Activated naive CD8-positive, alpha-beta T cell treated with anti-CD3 and anti-CD28 coated beads for 36 hours (primary cell): ENCODE results near the gene BIN2. TPM values are rescaled to one million over a fixed set of nuclear protein-coding genes. Genes with fewer than 3 reads are reported as not detected.

Experiments used
- DNase-seq: peaks from one replicate; pipeline ENCODE4 v3.0.0; 2021
- H3K27ac Mint-ChIP-seq: one replicate; pipeline ENCODE4 v1.8.0; 2022; ENCODE audit warnings: mild to moderate bottlenecking, moderate library complexity, mixed read lengths
- H3K27me3 Mint-ChIP-seq: one replicate; pipeline ENCODE4 v1.8.0; 2022; ENCODE audit warnings: mild to moderate bottlenecking, mixed read lengths
- H3K36me3 Mint-ChIP-seq: one replicate; pipeline ENCODE4 v1.8.0; 2021; ENCODE audit warnings: mild to moderate bottlenecking, mixed read lengths
- H3K4me1 Mint-ChIP-seq: one replicate; pipeline ENCODE4 v1.8.0; 2021; ENCODE audit warnings: mixed read lengths
- H3K4me3 Mint-ChIP-seq: one replicate; pipeline ENCODE4 v1.8.0; 2022; ENCODE audit warnings: mild to moderate bottlenecking, moderate library complexity, mixed read lengths
- H3K9me3 Mint-ChIP-seq: one replicate; pipeline ENCODE4 v1.8.0; 2022; ENCODE audit warnings: mixed read lengths
- total RNA-seq, 2 experiments: library from RNA; stranded (reverse); gene quantifications; one replicate each; pipeline ENCODE4 v1.2.3, GENCODE V29; 2021

BIN2 gene
- total RNA-seq = 10 to 100 TPM; 32.0 to 34.2 TPM

DNA sequence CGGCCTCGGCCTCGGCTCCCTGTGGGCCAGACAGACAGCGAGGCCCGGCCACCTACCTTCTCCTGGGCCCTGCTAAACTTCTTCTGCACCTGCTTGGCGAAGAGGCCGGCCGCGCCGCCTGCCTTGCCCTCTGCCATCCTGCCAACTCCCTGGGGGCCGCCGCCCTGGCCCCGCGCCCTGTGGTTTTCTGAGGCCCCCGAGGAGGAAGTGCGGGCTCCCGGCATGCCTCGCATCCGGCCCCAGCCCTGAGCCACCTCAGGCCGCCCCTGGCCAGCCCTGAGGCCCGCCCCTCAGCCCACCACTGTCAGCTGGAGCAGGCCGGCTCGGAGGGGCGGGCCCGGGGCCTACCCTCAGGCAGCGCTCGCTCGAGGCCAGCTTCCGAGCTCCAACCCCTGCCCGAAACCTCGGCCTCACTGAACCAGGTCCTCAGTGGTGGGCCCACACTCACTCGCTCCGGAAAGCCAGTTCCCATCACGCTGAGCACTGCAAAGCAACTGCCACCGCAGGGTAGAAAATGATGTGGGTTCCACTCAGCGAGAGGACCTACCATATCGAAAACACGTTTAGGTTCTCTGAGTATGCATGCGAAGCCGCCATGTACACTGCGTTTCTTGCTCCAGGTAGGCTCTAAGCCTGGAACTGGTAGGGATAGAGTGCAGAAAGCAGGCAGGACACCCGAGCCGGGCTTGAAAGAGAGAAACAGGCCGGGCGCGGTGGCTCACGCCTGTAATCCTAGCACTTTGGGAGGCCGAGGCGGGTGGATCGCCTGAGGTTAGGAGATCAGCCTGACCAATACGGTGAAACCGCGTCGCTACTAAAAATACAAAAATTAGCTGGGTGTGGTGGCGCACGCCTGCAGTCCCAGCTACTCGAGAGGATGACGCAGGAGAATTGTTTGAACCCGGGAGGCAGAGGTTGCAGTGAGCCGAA, at the start of gene BIN2:
Gene BIN2 (minus strand): TSS at position 209 of the 930 bp plus-strand sequence. CDS start 72 bp downstream, at position 137.
- DNase-seq = peak; percentile 84
- Mint-ChIP-seq H3K4me3 (peak within 1 kb of the TSS; percentile 95), H3K27ac (peak within 1 kb of the TSS; percentile 98), H3K9me3 (peaks cover 2% of the 10 kb centered on the region), H3K36me3 (peaks cover 27% of the 10 kb centered on the region), H3K4me1 (peaks cover 70% of the 10 kb centered on the region), H3K27me3 (no peaks in the 10 kb centered on the region)

DNA sequence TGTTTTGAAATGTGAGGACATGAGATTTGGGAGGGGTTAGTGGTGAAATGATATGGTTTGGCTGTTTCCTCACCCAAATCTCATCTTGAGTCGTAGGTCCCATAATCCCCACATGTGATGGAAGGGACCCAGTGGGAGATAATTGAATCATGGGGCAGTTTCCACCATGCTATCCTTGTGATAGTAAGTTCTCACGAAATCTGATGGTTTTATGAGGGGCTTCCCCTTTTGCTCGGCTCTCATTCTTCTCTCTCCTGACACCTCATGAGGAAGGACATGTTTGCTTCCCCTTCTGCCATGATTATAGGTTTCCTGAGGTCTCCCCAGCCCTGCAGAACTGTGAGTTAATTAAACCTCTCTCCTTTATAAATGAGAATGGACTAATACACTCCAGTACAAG, 49.2 kb upstream of the BIN2 start:
- Mint-ChIP-seq H3K27me3 (peaks cover 4% of the 10 kb centered on the region), H3K4me3 (no peak overlapping the region), H3K27ac (no peak overlapping the region), H3K9me3 (no peaks in the 10 kb centered on the region), H3K36me3 (peaks cover 54% of the 10 kb centered on the region), H3K4me1 (peaks cover 39% of the 10 kb centered on the region)
- no peak for DNase-seq

DNA sequence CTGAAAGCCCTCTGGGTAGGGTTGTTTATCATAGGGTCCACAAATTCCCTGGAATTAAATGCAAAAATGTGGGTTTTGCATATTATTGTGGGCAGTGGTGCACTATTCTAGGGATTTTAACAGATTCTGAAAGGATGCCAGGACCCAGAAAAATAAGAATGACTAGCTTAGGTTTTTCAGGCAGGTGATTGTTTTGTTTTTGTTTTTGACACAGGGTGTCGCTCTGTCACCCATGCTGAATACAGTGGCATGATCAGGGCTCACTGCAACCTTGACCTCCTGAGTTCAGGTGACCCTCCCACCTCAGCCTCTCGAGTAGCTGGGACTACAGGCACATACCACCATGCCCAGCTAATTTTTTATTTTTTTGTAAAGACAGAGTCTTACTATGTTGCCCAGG, 48.0 kb upstream of the BIN2 start:
- peaks cover 46% of the 10 kb centered on the region for H3K4me1 Mint-ChIP-seq
- peaks cover 4% of the 10 kb centered on the region for H3K27me3 Mint-ChIP-seq
- no peak overlapping the region for H3K4me3 Mint-ChIP-seq
- no peak for DNase-seq
- no peaks in the 10 kb centered on the region for H3K9me3 Mint-ChIP-seq
- no peak overlapping the region for H3K27ac Mint-ChIP-seq
- H3K36me3 Mint-ChIP-seq = peaks cover 51% of the 10 kb centered on the region

DNA sequence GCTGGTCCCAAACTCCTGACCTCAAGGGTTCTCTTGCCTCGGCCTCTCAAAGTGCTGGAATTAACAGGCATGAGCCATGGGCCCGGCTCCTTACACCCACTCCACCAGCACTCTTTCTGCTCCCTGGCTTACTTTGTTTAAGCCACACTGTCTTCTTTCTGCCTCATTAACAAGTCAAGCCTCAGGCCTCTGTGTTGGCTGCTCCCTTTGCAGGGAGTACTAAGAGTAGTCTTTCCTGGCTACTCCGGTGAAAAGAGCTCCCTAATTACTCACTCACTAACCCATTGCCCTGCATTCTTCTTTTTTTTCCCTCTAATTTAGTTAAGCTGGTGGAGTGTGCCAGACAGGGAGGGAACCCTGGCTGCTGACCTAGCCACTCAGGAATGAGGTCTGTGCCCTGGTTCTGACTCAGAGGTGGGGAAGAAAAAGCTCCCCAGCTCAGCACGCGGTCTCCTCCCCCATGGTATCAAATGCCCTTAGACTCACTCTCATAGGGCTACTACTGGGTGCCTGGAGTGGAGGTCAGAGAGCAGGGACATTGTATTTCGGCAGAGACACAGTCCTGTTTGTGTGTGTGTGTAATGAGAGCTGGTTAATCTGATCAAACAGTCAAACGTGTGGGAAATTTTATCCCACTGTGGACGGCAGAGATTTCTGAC, 47.5 kb upstream of the BIN2 start:
- peaks cover 47% of the 10 kb centered on the region for H3K36me3 Mint-ChIP-seq
- no peaks in the 10 kb centered on the region for H3K9me3 Mint-ChIP-seq
- DNase-seq = no peak
- peaks cover 46% of the 10 kb centered on the region for H3K4me1 Mint-ChIP-seq
- H3K27me3 Mint-ChIP-seq = peaks cover 4% of the 10 kb centered on the region
- H3K4me3 Mint-ChIP-seq = no peak overlapping the region
- H3K27ac Mint-ChIP-seq = no peak overlapping the region

DNA sequence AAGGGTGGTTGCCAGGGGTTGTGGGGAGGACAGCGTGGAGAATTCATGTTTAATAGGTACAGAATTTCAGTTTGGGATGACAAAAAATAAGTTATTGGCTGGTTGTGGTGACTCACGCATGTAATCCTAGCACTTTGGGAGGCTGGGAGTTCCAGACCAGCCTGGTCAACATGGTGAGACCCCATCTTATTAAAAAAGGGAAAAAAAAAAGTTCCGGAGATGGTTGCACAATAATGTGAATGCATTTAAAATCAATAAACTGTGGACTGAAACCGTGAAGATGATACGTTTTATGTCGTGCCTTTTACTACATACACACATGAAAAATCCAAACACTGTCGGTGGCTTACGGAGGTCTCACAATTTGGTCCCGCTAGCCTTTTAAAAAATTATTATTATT, 46.7 kb upstream of the BIN2 start:
- DNase-seq = no peak
- H3K4me1 Mint-ChIP-seq = peaks cover 46% of the 10 kb centered on the region
- no peak overlapping the region for H3K4me3 Mint-ChIP-seq
- H3K27ac Mint-ChIP-seq = no peak overlapping the region
- H3K27me3 Mint-ChIP-seq = peaks cover 4% of the 10 kb centered on the region
- no peaks in the 10 kb centered on the region for H3K9me3 Mint-ChIP-seq
- H3K36me3 Mint-ChIP-seq = peaks cover 45% of the 10 kb centered on the region

DNA sequence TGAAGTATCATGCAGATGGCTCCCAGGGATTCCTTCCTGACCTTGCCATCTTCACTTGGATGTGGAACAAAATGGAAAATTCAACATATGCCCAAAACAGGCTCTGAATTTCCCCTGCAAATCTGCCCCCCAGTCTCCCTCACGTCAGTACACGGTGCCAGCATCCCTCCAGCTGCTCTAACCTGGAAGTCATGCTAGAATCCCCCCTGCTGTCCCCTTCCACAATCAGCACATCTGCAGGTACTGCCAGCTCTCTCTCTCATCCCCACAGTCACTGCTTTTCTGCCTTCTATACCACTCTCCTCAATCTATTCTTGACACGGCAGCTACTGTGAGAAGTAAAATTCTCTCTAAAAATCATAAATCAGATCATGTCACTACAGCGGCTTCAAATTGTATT, 45.6 kb upstream of the BIN2 start:
- no peak for DNase-seq
- H3K27me3 Mint-ChIP-seq = peaks cover 4% of the 10 kb centered on the region

DNA sequence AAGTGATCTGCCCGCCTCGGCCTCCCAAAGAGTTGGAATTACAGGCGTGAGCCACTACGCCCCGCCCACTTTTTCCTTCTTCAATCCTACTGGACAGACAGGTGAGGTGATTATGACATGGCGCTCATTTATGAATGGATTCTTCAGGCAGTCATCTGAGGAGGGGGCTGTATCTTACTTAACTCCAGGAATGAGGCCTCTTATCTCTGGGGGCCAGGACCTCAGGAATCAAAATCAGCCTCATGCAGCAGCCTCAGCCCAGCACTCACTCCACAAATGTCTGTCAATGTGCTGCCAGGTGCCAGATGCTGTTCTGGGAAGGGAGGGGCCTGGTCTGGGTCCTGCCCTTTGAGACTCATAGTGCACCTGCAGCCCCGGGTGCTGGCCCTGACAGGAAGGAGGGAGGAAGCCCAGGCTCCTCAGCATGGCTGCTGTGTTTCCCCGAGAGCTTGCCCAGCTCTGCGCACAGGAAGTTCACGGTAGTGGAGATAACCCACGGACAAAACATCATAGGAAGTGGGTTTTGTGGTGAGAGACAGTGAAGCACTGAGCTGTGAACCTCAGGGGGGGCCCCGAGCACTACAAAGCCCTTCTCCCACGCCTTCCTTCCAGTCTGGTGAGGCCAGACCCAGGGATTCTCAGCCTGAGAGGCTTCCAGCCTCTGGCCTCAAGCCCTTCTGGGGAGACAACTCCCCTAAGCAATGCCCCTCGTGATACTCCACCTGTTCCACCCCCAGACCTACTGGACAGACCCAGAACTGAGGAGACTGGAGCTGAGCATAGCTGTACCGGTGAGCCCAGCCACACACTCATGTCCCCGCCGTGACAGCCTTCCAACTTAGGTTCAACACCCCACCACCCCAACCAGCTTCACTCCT, 44.9 kb upstream of the BIN2 start:
- H3K4me3 Mint-ChIP-seq = peak overlapping the region; percentile 38
- H3K27ac Mint-ChIP-seq = peak overlapping the region; percentile 80
- peaks cover 4% of the 10 kb centered on the region for H3K27me3 Mint-ChIP-seq
- H3K9me3 Mint-ChIP-seq = no peaks in the 10 kb centered on the region
- H3K36me3 Mint-ChIP-seq = peaks cover 34% of the 10 kb centered on the region
- H3K4me1 Mint-ChIP-seq = peaks cover 44% of the 10 kb centered on the region
- peak; percentile 88 for DNase-seq

More for the DNA sequence above, 45.6 kb upstream of the BIN2 start:
- Mint-ChIP-seq H3K4me3 (peak overlapping the region; percentile 38), H3K9me3 (no peaks in the 10 kb centered on the region), H3K27ac (peak overlapping the region; percentile 80), H3K36me3 (peaks cover 37% of the 10 kb centered on the region), H3K4me1 (peaks cover 44% of the 10 kb centered on the region)

DNA sequence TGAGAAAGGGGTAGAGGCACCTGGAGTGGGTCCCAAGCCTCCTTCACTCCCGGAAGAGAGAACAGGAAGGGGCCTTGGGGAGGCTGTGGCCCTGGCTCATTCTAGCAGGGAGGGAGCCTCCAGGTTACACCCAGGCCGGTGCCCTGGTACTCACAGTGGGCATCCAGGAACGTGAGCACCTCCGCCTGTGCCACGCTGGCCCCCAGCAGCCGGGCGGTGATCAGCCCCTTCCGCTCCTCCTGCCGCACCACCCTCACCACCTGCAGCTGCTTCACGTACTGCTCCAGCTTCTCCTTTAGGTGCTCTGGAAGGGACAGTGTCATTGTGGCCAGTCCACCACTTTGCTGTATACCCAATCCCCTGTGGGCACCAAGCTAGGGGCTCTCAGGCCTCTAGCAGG, 41.3 kb upstream of the BIN2 start:
- no peak overlapping the region for H3K27ac Mint-ChIP-seq
- DNase-seq = no peak
- no peaks in the 10 kb centered on the region for H3K27me3 Mint-ChIP-seq
- no peak overlapping the region for H3K4me3 Mint-ChIP-seq
- H3K9me3 Mint-ChIP-seq = no peaks in the 10 kb centered on the region
- peaks cover 26% of the 10 kb centered on the region for H3K4me1 Mint-ChIP-seq
- peaks cover 14% of the 10 kb centered on the region for H3K36me3 Mint-ChIP-seq

DNA sequence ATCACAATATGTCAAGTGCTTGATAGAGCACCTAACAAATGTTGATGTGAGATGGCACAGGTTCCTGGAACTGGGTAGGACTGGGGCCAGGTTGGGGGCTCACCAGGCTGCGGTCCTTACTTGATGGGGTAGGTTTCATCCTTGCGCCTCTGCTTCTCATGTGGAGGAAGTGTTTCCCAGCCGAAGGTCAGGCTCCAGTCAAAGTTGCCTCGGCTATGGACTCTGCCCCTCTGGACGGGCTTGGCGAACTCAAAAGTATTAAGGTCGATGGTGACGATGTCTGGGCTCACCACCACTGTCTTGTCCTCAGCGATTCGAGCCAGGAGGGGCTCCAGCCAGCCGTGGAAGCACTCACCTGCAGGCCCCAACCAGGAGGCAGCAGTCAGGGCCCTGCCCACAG, 40.0 kb upstream of the BIN2 start:
- Mint-ChIP-seq H3K27me3 (no peaks in the 10 kb centered on the region), H3K4me3 (no peak overlapping the region), H3K27ac (no peak overlapping the region), H3K36me3 (peaks cover 10% of the 10 kb centered on the region), H3K9me3 (no peaks in the 10 kb centered on the region), H3K4me1 (peaks cover 15% of the 10 kb centered on the region)
- DNase-seq = no peak

DNA sequence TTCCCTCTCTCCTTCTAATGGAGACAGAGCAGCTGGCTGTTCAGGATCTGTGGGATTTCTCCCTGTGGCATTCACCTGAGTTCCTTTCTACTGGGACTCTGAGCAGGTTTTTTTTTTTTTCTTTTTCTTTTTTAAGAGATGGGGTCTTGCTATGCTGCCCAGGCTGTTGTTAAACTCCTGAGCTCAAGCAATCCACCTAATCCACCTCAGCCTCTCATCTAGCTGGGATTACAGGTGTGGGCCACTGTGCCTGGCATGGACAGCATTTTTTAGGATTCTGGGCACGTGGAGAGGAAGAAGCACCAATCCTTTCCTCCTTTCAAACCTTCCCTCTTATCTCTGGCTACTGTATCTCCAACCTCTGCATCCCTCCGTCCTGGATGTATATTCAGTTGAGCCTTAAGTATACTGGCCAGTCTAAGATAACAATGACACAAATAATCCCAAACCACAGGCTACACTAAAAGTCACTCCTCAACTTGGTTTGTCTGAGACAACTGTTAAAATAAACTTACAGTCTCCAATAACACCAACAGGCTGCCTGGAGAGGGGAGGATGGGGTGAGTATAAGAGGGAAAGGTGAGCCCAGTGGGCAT, 38.9 kb upstream of the BIN2 start:
- Mint-ChIP-seq H3K4me3 (no peak overlapping the region), H3K27ac (no peak overlapping the region), H3K27me3 (no peaks in the 10 kb centered on the region), H3K36me3 (peaks cover 14% of the 10 kb centered on the region), H3K4me1 (peaks cover 12% of the 10 kb centered on the region), H3K9me3 (no peaks in the 10 kb centered on the region)
- DNase-seq = no peak

DNA sequence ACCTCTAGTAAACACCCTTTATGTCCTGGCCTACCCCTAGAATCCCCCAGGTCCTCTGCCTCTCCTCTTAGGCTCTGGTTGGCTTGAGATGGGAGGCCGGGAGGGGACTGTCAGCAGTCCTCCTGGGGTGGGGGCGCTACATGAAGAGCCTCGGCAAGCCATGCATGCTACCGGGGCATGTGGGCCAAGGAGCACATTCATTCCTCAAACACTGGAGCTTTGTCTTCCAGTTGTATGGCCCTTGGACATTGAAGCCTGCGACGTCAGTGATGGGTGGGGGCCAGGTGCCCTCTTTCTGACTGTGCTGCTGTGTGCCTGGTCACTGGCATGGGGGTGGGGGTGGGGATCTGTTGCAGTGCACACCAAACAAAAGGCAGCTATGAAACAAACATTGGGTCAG, 38.3 kb upstream of the BIN2 start:
- DNase-seq = no peak
- no peak overlapping the region for H3K27ac Mint-ChIP-seq
- no peak overlapping the region for H3K4me3 Mint-ChIP-seq
- H3K36me3 Mint-ChIP-seq = peaks cover 12% of the 10 kb centered on the region
- H3K9me3 Mint-ChIP-seq = no peaks in the 10 kb centered on the region
- peaks cover 11% of the 10 kb centered on the region for H3K4me1 Mint-ChIP-seq
- no peaks in the 10 kb centered on the region for H3K27me3 Mint-ChIP-seq

DNA sequence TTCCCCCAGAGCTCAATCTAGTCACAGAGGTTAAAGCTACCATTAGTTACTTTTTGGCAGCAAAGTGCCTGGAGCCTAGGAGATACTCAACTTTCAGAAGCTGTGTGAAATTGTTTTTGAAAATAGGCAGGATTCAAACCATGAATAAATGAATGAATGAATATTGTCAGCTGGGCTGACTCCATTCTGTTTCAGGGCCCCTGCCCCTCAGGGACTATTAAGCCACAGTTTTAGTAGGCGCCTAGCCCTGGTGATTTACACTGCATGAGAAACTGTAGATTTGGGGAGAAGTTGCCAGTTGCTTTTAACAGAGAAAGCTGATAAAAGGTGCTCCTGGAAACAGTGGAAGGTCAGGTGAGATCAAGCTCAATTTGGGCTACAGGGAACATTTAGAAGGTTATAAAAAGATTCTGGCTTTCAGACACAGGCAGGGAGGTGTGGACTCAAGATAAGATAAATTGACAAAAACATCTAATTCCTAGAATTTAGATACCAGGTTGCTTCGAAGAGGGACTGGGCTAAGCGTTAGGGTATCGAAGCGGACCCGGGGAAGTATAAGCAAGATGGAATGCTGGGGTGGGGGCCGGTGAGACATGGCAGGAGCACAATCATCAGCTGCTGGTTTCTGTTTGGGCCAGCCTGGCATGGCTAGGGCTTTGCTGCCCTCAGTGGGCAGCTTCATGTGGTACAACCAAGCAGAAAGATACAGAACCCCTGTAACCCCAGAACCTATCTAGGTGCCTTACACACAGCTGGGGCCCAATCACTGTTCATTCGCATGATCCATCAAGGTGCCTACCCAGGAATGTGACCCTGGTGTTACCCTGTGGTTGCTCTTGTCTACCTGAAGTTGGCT, 37.4 kb upstream of the BIN2 start:
- no peak for DNase-seq
- Mint-ChIP-seq H3K27me3 (no peaks in the 10 kb centered on the region), H3K4me3 (no peak overlapping the region), H3K4me1 (peaks cover 11% of the 10 kb centered on the region), H3K9me3 (no peaks in the 10 kb centered on the region), H3K36me3 (peaks cover 19% of the 10 kb centered on the region), H3K27ac (no peak overlapping the region)

DNA sequence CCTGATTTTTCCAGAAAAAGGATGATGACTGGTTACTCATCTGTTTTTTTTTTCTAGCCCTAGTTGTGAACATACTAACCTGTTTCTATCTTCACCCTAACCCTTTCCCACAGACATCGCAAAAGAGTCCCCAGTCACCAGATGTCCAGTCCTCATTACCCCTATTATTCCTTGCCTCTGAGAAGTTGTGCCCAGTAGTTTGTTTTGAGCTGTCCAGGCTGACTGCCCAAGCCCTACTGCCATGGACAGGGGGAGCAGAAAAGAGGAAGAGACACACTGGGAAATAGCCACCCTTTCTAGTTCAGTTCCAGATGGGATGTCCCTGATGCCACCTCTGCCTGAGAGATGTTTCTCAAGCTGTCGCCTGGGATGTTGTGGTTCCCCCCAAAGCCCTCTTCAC, 36.3 kb upstream of the BIN2 start:
- H3K27ac Mint-ChIP-seq = no peak overlapping the region
- no peaks in the 10 kb centered on the region for H3K27me3 Mint-ChIP-seq
- no peak overlapping the region for H3K4me3 Mint-ChIP-seq
- no peaks in the 10 kb centered on the region for H3K9me3 Mint-ChIP-seq
- peaks cover 11% of the 10 kb centered on the region for H3K4me1 Mint-ChIP-seq
- H3K36me3 Mint-ChIP-seq = peaks cover 19% of the 10 kb centered on the region
- DNase-seq = no peak

DNA sequence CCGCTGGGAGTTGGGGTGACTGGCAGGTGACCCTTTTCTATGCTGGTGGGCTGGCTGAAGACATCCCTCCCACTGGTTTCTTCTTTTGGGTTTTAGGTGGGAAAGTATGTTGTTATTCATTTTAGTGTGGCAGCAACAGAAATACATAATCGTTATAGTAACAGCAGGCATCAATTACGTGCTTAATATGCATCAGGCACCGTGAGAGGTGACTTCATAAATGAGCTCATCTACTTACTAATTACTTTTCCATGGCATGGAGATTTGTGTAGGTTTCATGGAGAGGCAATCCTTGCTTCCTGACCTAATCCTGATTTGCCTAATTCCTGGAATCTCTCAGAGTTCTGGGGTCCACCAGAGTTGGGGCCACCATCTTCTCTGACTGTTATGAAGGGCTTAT, 35.9 kb upstream of the BIN2 start:
- peaks cover 11% of the 10 kb centered on the region for H3K4me1 Mint-ChIP-seq
- no peak for DNase-seq
- no peak overlapping the region for H3K27ac Mint-ChIP-seq
- no peaks in the 10 kb centered on the region for H3K9me3 Mint-ChIP-seq
- no peak overlapping the region for H3K4me3 Mint-ChIP-seq
- H3K27me3 Mint-ChIP-seq = no peaks in the 10 kb centered on the region
- peaks cover 21% of the 10 kb centered on the region for H3K36me3 Mint-ChIP-seq
